Astrocyte (in vitro differentiated cells and primary cell): ENCODE measurements around the gene SOX18. TPM values are rescaled to one million over a fixed set of nuclear protein-coding genes. Genes with fewer than 3 reads are reported as not detected.

Experiments used
- DNase-seq: peaks from one replicate; pipeline ENCODE4 v3.0.0-alpha.2; 2010; ENCODE audit warnings: low read depth
- FAIRE-seq: peaks from 2 replicates; lab custom pipeline; 2011; peaks lifted over from hg19 to GRCh38; lab: Jason Lieb, UNC
- H2AFZ ChIP-seq: 2 replicates; pipeline ENCODE4 v1.6.0; 2012; ENCODE audit warnings: low read depth, low read length, inconsistent platforms
- H3K27ac ChIP-seq: 2 replicates; pipeline ENCODE4 v1.5.1; 2011; ENCODE audit warnings: low read depth, low read length, inconsistent platforms
- H3K27me3 ChIP-seq: 2 replicates; pipeline ENCODE4 v1.6.0; 2011; ENCODE audit warnings: low read length, inconsistent platforms; ENCODE audit not compliant: insufficient read depth
- H3K36me3 ChIP-seq: 2 replicates; pipeline ENCODE4 v1.5.1; 2011; ENCODE audit warnings: low read length, inconsistent platforms; ENCODE audit not compliant: insufficient read depth
- H3K4me1 ChIP-seq: 2 replicates; pipeline ENCODE4 v1.5.1; 2011; ENCODE audit warnings: low read length, inconsistent platforms; ENCODE audit not compliant: insufficient read depth
- H3K4me2 ChIP-seq: 2 replicates; pipeline ENCODE4 v1.6.0; 2012; ENCODE audit warnings: low read length, inconsistent platforms
- H3K4me3 ChIP-seq: 2 replicates; pipeline ENCODE4 v1.5.1; 2011; ENCODE audit warnings: low read depth, mild to moderate bottlenecking, low read length, inconsistent platforms; ENCODE audit not compliant: insufficient read depth
- H3K79me2 ChIP-seq: 2 replicates; pipeline ENCODE4 v1.6.0; 2012; ENCODE audit warnings: mild to moderate bottlenecking, low read length, inconsistent platforms; ENCODE audit not compliant: insufficient read depth
- H3K9ac ChIP-seq: 2 replicates; pipeline ENCODE4 v1.6.0; 2012; ENCODE audit warnings: mild to moderate bottlenecking, low read length, inconsistent platforms
- H3K9me3 ChIP-seq: 2 replicates; pipeline ENCODE4 v1.5.1; 2012; ENCODE audit warnings: low read depth, mild to moderate bottlenecking, low read length, inconsistent platforms; ENCODE audit not compliant: insufficient read depth
- H4K20me1 ChIP-seq: 2 replicates; pipeline ENCODE4 v1.6.0; 2012; ENCODE audit warnings: low read length, inconsistent platforms; ENCODE audit not compliant: insufficient read depth
- H3K27ac Mint-ChIP-seq: one replicate; pipeline ENCODE4 v1.8.0; 2021; ENCODE audit warnings: mild to moderate bottlenecking, mixed read lengths; ENCODE audit not compliant: unreplicated experiment
- H3K27me3 Mint-ChIP-seq: one replicate; pipeline ENCODE4 v1.8.0; 2021; ENCODE audit warnings: low read depth, mixed read lengths; ENCODE audit not compliant: unreplicated experiment
- H3K36me3 Mint-ChIP-seq: one replicate; pipeline ENCODE4 v1.8.0; 2021; ENCODE audit warnings: low read depth, mixed read lengths; ENCODE audit not compliant: unreplicated experiment
- H3K4me1 Mint-ChIP-seq: one replicate; pipeline ENCODE4 v1.8.0; 2021; ENCODE audit warnings: low read depth, mixed read lengths; ENCODE audit not compliant: unreplicated experiment
- H3K4me3 Mint-ChIP-seq: one replicate; pipeline ENCODE4 v1.8.0; 2021; ENCODE audit warnings: mild to moderate bottlenecking, moderate library complexity, mixed read lengths; ENCODE audit not compliant: unreplicated experiment
- H3K9me3 Mint-ChIP-seq: one replicate; pipeline ENCODE4 v1.8.0; 2021; ENCODE audit warnings: mild to moderate bottlenecking, mixed read lengths; ENCODE audit not compliant: unreplicated experiment
- CTCF ChIP-seq: IDR thresholded peaks from 2 replicates; pipeline ENCODE4 v1.5.1; 2011; ENCODE audit warnings: low read depth, mild to moderate bottlenecking, inconsistent platforms, low read length, moderate library complexity; ENCODE audit not compliant: insufficient read depth
- EZH2 ChIP-seq: IDR thresholded peaks from 2 replicates; pipeline ENCODE4 v1.6.1; 2012; ENCODE audit warnings: mild to moderate bottlenecking, low read length, inconsistent platforms; ENCODE audit not compliant: insufficient read depth
- total RNA-seq: library from RNA; stranded (reverse); gene quantifications from 2 replicates; pipeline ENCODE4 v1.2.1, GENCODE V29; 2021

Gene SOX18
- total RNA-seq, 1 donor from 2014 or later = 0.52 TPM

DNA sequence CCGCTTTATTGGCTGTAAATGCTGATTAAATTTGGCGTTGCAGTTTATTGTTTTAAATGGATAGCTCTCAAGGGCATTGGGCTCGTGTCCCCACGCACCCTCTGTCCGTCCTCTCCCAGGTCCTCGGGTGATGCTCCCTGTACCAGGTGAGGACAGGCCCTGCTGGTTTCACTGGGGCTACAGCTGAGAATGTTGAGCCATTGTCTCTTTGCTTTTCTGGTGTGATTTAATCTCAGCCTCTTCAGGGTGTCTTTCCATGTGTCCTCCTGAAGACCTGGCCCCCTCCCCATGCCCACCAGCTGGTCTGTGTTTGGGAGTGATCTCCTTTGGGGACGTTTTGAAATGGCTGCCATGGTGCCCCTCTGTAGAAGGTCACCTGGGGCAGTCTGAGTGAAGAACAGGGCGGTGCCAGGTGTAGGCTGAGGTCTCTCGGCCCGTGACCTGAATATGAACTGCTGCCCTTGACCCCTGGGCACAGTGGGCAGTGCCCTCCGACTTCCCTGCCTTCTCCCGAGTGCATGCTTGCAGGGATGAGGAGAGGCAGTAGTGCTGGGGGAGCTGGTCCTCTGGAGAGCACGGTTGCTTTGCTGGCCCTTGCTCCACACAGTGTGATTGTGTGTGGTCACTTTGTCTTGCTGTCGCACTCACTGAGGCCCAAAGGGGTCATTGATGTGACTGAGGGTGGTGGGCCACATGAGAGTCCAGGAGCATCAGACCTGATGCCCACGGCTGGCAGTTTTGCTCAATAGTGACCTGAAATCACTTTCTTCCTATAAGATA is 25.9 kb downstream of the SOX18 start:
- Histone ChIP-seq H3K9ac (no peak overlapping the region), H2AFZ (no peak overlapping the region), H3K4me2 (no peak overlapping the region), H3K79me2 (no peaks in the 10 kb centered on the region), H3K4me3 (no peak overlapping the region), H3K4me1 (no peaks in the 10 kb centered on the region), H3K27ac (no peak overlapping the region), H3K9me3 (no peaks in the 10 kb centered on the region), H3K27me3 (no peaks in the 10 kb centered on the region), H3K36me3 (peaks cover 19% of the 10 kb centered on the region), H4K20me1 (peaks cover 43% of the 10 kb centered on the region)
- Mint-ChIP-seq H3K4me3 (no peak overlapping the region), H3K27me3 (no peaks in the 10 kb centered on the region), H3K4me1 (peaks cover 3% of the 10 kb centered on the region), H3K9me3 (no peaks in the 10 kb centered on the region), H3K36me3 (peaks cover 29% of the 10 kb centered on the region), H3K27ac (peak overlapping the region; percentile 18)
- TF ChIP-seq EZH2 = no peak
- TF ChIP-seq CTCF = no peak
- DNase-seq (no peak), FAIRE-seq (no peak)

DNA sequence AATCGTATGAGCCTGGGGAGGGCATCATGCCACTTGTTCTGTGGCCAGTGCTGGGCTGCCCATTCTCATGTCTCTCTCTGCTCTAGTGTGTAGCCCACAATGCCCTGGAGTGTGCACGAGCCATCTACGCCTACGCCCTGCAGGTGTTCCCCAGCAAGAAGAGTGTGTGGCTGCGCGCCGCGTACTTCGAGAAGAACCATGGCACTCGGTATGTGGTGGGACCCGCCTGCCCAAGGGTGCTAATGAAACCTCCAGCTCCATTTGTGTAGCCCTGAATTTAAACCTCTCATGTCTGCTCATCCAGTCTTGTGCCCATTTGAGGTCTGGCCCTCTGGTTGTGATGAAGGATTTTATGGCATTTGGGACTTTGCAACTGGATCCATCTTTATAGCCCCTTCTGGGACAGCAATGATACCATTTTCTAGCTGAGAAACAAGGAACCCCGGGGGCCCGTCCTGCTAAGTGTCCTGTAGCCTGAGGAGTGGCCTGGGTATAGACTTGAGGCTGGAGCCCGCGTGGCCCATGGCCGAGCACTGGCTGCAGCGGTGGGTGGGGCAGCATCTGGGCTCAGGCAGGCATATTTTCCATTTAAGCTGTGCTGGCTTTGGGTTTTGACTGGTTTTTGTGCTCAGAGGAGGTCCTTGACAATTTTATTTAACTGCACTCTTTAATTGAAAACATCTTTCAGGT is 26.6 kb downstream of the SOX18 start:
- Mint-ChIP-seq H3K4me1 (peaks cover 3% of the 10 kb centered on the region), H3K4me3 (no peak overlapping the region), H3K27ac (no peak overlapping the region), H3K36me3 (peaks cover 27% of the 10 kb centered on the region), H3K9me3 (no peaks in the 10 kb centered on the region), H3K27me3 (no peaks in the 10 kb centered on the region)
- no peak for TF ChIP-seq CTCF
- TF ChIP-seq EZH2 = no peak
- Histone ChIP-seq H3K4me3 (no peak overlapping the region), H3K9me3 (no peaks in the 10 kb centered on the region), H2AFZ (no peak overlapping the region), H3K79me2 (no peaks in the 10 kb centered on the region), H3K9ac (no peak overlapping the region), H4K20me1 (peaks cover 38% of the 10 kb centered on the region), H3K4me2 (no peak overlapping the region), H3K27me3 (no peaks in the 10 kb centered on the region), H3K36me3 (peaks cover 26% of the 10 kb centered on the region), H3K4me1 (no peaks in the 10 kb centered on the region), H3K27ac (no peak overlapping the region)
- DNase-seq = no peak
- no peak for FAIRE-seq
